Right lobe of liver (tissue), 6 donors: ENCODE measurements around the gene MMP11. TPM values are rescaled to one million over a fixed set of nuclear protein-coding genes. Genes with fewer than 3 reads are reported as not detected.

Source experiments
- ATAC-seq, 4 donors: fragments of 200-7000 bp; cut with Tn5 transposase; one replicate each; pipeline ENCODE4 v1.9.1; 2020; ENCODE audit warnings: mild to moderate bottlenecking in 4 of 4, moderate library complexity in 4 of 4
- DNase-seq, 3 donors: peaks; one replicate each; pipeline ENCODE4 v3.0.0-alpha.2; 2020
- H3K27ac ChIP-seq, 3 donors: fragments of 200-600 bp; one replicate each; pipeline ENCODE4 v1.8.0; 2022
- H3K27me3 ChIP-seq, 2 donors: fragments of 200-600 bp; one replicate each; pipeline ENCODE4 v1.8.0; 2022
- H3K36me3 ChIP-seq, 4 donors: fragments of 200-600 bp; sonication (generic) in 1 of 4; one replicate each; pipeline versions ENCODE4 v1.5.1 to v1.8.0; 2017 to 2022; ENCODE audit warnings: control low read depth in 1 of 4
- H3K4me1 ChIP-seq, 4 donors: fragments of 200-600 bp; sonication (generic) in 1 of 4; one replicate each; pipeline versions ENCODE4 v1.5.1 to v1.8.0; 2017 to 2022; ENCODE audit warnings: control low read depth in 1 of 4
- H3K4me3 ChIP-seq, 3 donors: fragments of 200-600 bp; one replicate each; pipeline ENCODE4 v1.8.0; 2022
- H3K9me3 ChIP-seq, 4 donors: fragments of 200-600 bp; sonication (generic) in 1 of 4; one replicate each; pipeline versions ENCODE4 v1.5.1 to v1.8.0; 2017 to 2022; ENCODE audit warnings: control low read depth in 1 of 4
- CTCF ChIP-seq, 4 donors: fragments of 200-600 bp in 3 of 4; fragments of 450-650 bp in 1 of 4; IDR thresholded peaks; one replicate each; pipeline versions ENCODE4 v1.5.1 to v1.8.0; 2016 to 2022; ENCODE audit warnings: antibody characterized with exemption in 4 of 4, mild to moderate bottlenecking in 2 of 4
- POLR2A ChIP-seq: fragments of 450-650 bp; IDR thresholded peaks from one replicate; pipeline ENCODE4 v1.6.1; 2017; ENCODE audit warnings: antibody characterized with exemption, mild to moderate bottlenecking
- WGBS: methylation state at CpG from one replicate; pipeline ENCODE4 v1.1.6; 2018; ENCODE audit warnings: low coverage, low lambda C conversion rate; ENCODE audit not compliant: insufficient coverage; ENCODE audit errors: missing lambda C conversion rate; 5-methylcytosine and 5-hydroxymethylcytosine counted together
- intact Hi-C, 2 donors: fragments of 100-400 bp; cut with DNase I; formaldehyde crosslinking; loops; one replicate each; pipeline versions ENCODE4 v1.11.2 to v1.14.1; 2022
- total RNA-seq, 6 experiments: library from RNA; depleted of rRNA in 2 of 6; stranded (reverse); fragments of >200 nt in 2 of 6; fragmentation: NEBNext Ultra II Directional in 3 of 6; extraction: Animal tissue kit (Norgen Biotek cat#: 25700) in 3 of 6; gene quantifications; one replicate each; pipeline versions ENCODE4 v1.1.0 to v1.2.4, GENCODE V29; 2016 to 2023
- donor health status: DM: no; HTN: yes; CAD: no.
- donor health status: DM: no; HTN: no; CAD: no.
- donor health status: DM: no; HTN: no; CAD: no.
- donor health status: DM: no; HTN: yes; CAD: no.
- donor health status: DM: no; HTN: yes; CAD: no.

MMP11 gene
- total RNA-seq, 6 experiments from 2014 or later, result 0.59 to 1.3 (median 0.90) TPM

- H3K9me3 ChIP-seq, result no peaks in the 10 kb centered on the region
- no peak for ATAC-seq
- no peaks in the 10 kb centered on the region for H3K4me1 ChIP-seq
- 33% methylated on average over 5 of the region's 5 CpGs for WGBS
- peak overlapping the region in 1 of 3 donors; percentile 47 for H3K27ac ChIP-seq
- peak overlapping the region; percentile 59 to 69 (median 63) for H3K4me3 ChIP-seq
- TF ChIP-seq POLR2A (no peak), CTCF (IDR thresholded peaks at IDR 0.05) (no peak)
- no peak for DNase-seq
- H3K36me3 ChIP-seq, result no peaks in the 10 kb centered on the region
- no peaks in the 10 kb centered on the region for H3K27me3 ChIP-seq
- intact Hi-C loops, result no loop called here
Observed at GRCh38 chr22:23750367-23750713, 22.3 kb upstream of the MMP11 start.

- no peaks in the 10 kb centered on the region for H3K36me3 ChIP-seq
- DNase-seq (peak; percentile 88 to 92 (median 91)), ATAC-seq (peak; percentile 92 to 98 (median 96))
- H3K27ac ChIP-seq, result peak within 1 kb of the TSS; percentile 51 to 82 (median 80)
- TF ChIP-seq CTCF (IDR thresholded peaks at IDR 0.05), result peak in 1 of 4 donors; percentile 7
- TF ChIP-seq POLR2A, result peak; percentile 76
- intact Hi-C loops, result no loop called here
- H3K9me3 ChIP-seq, result no peaks in the 10 kb centered on the region
- peak within 1 kb of the TSS; percentile 59 to 69 (median 63) for H3K4me3 ChIP-seq
- no peaks in the 10 kb centered on the region for H3K4me1 ChIP-seq
- H3K27me3 ChIP-seq, result no peaks in the 10 kb centered on the region
- 2% methylated on average over 9 of the region's 78 CpGs for WGBS
Observed at GRCh38 chr22:23750714-23751440, 21.8 kb upstream of the MMP11 start, which contains the start of gene ZNF70. Gene ZNF70 (minus strand): TSS chr22:23751112. CDS start chr22:23745140, 5,972 bp downstream.

- WGBS, result 25% methylated on average over 7 of the region's 22 CpGs
- H3K36me3 ChIP-seq, result no peaks in the 10 kb centered on the region
- H3K9me3 ChIP-seq, result no peaks in the 10 kb centered on the region
- no peaks in the 10 kb centered on the region for H3K4me1 ChIP-seq
- intact Hi-C loops, result no loop called here
- no peak for TF ChIP-seq CTCF (IDR thresholded peaks at IDR 0.05)
- TF ChIP-seq POLR2A, result no peak
- H3K27me3 ChIP-seq, result no peaks in the 10 kb centered on the region
- ATAC-seq, result peak; percentile 42 to 47 (median 44)
- peak overlapping the region; percentile 51 to 82 (median 80) for H3K27ac ChIP-seq
- no peak for DNase-seq
- H3K4me3 ChIP-seq, result peak overlapping the region; percentile 59 to 69 (median 63)
Observed at GRCh38 chr22:23751441-23751996, 21.1 kb upstream of the MMP11 start.

GRCh38 chr22:23752090-23752691 lies 20.5 kb upstream of the MMP11 start:
- no peaks in the 10 kb centered on the region for H3K9me3 ChIP-seq
- 96% methylated on average over 5 of the region's 9 CpGs for WGBS
- H3K36me3 ChIP-seq, result no peaks in the 10 kb centered on the region
- no peak overlapping the region for H3K4me3 ChIP-seq
- H3K4me1 ChIP-seq, result no peaks in the 10 kb centered on the region
- ATAC-seq (no peak), DNase-seq (no peak)
- H3K27ac ChIP-seq, result no peak overlapping the region
- H3K27me3 ChIP-seq, result no peaks in the 10 kb centered on the region
- TF ChIP-seq CTCF (IDR thresholded peaks at IDR 0.05) (no peak), POLR2A (no peak)
- intact Hi-C loops, result no loop called here
